Stimulated activated CD8-positive, alpha-beta memory T cell treated with anti-CD3 and anti-CD28 coated beads, Interleukin-7, amount 100 ng/mL, for 1 hour (primary cell): ENCODE results near the gene PHACTR3.

Experiments
- DNase-seq, 2 donors: peaks; one replicate each; pipeline ENCODE4 v3.0.0-alpha.2; 2020; ENCODE audit warnings: low read depth in 2 of 2

Gene PHACTR3

DNA sequence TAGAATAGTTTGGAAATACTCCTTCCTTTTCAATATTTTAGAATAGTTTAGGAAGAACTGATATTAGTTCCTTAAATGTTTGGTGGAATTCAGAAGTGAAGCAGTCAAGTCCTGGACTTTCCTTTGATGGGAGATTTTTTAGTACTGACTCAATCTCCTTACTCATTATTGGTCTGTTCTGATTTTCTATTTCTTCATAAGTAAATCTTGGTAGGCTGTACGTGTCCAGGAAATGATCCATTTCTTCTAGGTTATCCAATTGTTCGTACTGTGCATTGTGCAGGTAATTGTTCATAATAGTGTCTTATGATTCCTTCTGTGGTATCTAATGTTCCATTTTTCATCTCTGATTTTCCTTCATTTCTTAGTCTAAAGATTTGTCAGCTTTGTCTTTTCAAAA is 190.2 kb downstream of the PHACTR3 start:
- no peak for DNase-seq

DNA sequence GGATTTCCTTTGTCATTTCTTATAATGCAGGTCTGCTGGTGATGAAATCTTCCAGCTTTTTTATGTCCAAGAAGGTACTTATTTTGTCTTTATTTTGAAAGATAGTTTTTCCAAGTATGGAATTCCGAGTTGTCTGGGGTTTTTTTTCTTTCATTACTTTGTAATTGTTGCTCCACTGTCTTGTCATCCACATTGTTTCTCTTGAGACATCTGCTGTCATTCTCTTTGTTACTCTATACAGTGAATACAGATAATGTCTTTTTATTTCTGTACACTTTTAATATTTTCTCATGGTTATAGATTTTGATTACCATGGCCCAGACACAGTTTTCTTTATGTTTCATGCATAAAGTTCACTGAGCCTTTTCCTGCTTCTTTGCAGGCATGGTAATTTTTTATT is 196.0 kb downstream of the PHACTR3 start:
- no peak for DNase-seq

DNA sequence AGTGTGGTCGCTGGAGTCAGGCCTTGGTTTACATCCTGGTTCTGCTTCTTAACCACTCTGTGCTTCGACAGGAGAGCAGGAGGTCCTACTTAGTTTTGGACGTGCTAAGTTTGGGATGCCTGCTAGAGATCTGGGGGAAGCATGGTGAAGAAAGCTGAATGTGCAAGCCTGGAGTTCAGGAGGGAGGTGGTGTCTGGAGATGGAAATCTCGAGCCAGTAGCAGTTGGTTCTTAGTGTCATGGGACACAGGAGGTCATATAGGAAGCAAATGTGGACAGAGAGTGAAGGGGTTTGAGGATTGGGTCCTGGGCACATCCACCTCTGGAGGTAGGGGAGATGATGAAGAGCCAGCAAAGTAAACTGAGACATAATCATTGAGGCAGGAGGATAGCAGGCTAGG is 197.7 kb downstream of the PHACTR3 start:
- DNase-seq, result no peak

DNA sequence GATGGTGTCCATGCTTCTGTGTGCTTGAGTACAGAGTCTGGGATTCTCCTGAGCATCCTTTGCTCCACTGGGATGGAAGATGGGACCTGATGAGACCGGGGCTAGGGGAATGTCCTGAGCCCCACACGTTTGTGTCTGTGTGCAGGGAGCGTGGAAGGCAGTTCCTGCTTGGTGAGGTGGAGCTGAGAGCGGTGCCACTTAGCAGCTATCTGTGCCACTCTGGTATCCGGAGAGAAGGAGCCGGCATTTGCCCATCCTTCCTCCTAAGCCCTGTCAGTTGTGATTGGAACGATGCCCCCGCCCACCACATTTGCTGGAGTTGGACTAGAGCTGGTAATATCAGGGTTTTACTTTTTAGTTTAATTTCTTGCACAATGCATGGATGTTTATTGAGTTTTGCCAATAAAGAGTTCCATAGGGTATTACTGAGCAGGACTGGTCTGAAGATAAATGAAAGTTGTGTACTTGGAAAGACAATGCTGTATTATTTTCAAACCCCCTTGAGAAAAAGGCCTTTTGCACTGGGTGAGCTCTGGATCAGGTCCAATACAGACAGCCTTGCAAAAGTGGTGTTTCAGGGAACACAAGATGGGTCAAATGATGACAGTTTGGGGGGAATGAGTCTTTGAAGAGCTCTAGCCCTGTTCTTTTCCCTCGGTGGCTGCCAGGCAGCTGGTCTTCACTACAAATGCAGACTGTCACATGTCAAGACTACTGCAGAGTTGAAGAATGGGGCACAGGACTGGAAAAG is 198.3 kb downstream of the PHACTR3 start:
- no peak for DNase-seq

DNA sequence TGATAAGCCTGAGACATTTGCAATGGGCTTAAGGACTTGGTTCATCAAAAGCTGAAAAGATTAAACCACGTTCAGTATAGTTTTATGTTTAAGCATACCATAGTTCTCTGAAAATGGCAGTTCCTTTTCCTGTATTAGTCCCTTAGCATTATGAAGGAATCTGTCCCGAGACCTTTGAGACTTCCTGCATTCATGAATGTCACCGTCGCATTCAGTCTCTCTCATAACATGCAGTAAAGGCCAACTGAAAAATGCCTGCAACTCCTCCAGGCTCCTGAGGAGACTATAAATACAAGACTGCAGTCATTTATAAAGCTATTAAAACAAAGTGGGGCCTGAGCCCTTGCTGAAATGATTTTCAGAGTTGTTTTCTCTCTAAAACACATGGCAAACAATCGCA is 200.0 kb downstream of the PHACTR3 start:
- DNase-seq, result no peak

DNA sequence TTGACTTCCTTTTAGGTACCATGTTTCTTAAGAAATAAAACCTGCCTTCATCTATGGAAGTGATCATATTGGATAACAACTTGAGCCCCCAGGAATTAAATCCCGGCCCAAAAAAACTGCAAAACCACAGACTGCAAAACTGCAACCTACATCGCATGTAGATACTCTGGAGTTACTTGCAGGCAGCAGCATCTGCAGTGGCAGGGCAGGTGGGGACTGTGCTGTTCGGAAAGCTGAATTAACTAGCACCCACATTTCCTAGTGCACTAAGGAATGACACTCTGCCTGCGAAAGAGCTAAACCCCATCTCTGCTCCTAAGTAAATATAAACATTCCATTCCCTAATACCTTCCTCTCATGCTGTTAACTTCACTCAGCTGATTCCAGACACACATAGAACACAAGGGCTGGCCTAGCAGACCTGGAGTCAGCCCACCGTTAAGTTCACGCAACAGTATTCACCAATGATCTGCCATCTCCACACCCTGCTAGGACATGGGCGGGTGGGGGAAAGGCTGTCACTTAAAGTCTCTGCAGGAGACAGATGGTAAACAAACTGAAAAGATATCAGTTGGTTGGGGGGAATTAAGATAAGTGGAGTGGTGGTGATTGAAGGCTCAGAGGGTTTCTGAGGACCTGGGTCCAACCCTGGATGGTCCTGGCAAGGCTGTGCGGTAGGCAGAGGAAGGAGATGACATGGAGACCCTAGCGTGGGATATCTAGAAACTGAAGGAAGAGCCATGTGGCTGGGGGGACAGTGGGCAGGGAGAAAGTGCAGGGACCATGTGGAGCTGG is 200.7 kb downstream of the PHACTR3 start:
- DNase-seq, result no peak

DNA sequence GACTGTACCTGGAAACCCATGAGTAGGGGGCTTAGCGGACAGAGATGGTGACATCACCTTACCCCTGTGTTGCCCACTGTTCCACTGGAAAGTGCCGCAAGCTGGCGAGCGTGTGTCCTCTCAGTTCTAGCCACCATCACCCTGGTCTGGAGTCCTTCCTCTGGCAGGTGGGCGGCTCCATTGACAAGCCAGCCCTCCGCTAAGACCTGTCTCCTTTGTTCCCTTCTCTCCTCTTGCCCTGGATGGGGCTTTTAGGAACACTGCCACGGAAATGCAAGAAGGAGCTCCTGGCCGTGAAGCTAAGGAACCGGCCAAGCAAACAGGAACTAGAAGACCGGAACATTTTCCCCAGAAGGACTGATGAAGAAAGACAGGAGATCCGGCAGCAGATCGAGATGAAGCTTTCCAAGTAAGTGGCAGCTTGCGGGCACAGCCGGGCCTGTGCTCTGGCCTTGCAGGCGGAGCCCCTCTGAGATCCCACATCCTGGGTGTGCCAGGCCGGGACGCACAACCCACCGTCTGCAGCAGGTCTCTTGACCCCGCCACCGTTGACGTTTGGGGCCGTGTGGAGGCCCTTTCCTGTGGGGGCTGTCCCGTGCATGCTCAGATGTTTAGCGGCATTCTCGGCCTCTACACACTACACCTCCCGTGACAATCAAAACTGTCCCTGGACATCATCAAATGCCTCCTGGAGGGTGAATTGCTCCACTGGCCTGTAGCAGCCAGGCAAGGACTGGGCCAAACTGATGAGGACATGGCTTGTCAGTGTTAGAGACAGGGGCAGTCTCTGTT is 201.6 kb downstream of the PHACTR3 start:
- no peak for DNase-seq

DNA sequence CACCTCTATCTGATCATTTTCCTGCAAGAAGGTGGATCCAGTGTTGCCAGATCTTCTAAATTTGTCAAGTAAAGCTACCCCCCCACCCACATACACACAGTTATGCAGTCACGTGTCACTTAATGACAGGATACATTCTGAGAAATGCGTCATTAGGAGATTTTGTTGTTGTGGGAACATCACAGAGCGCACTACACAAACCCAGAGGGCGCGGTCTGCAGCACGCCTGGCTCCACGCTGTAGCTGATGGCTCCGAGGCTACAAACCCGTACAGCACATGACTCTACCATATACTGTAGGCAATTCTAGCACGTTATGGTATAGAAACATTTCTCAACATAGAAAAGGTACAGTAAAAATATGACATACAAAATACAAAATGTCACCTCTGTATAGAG is 202.2 kb downstream of the PHACTR3 start:
- DNase-seq, result no peak

DNA sequence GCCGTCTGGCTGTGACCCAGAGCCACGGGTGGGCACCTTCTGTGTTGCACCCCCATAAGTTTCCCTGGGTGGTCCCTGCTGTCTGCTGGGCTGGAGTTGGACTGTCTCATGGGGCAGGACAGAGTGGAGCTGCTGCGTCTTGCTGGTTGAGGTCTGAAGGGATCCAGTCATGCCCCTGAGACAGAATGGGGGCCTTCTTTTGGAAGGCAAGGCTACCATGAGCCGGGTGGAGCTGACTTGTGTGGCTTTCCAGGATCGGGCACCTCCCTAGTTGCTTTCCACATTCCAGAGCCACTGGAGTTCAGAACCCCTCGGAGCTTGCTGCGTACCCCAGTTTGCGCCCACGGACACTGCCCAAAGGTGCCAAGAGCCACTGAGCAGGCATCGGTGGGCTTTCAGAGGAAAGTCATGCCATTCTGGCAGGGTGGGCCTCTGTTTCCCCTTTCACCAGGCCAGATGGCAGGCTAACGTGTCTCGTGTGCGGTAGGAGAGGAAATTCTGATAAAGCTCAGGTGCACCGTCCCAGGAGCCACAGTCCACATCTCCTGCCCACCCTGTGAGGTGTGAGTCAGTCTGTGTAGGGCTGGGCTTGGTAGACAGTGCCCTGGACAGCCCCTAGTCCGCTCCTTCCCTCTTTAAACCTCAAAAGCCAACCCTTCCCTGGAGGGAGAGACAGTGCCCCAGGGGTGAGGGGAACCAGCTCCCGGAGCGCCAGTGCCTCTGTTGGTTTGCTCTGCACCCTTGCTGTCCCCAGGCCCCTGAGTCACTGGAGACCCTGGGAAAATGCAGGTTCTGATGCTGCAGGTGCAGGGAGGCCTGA is 203.8 kb downstream of the PHACTR3 start:
- DNase-seq, result no peak

DNA sequence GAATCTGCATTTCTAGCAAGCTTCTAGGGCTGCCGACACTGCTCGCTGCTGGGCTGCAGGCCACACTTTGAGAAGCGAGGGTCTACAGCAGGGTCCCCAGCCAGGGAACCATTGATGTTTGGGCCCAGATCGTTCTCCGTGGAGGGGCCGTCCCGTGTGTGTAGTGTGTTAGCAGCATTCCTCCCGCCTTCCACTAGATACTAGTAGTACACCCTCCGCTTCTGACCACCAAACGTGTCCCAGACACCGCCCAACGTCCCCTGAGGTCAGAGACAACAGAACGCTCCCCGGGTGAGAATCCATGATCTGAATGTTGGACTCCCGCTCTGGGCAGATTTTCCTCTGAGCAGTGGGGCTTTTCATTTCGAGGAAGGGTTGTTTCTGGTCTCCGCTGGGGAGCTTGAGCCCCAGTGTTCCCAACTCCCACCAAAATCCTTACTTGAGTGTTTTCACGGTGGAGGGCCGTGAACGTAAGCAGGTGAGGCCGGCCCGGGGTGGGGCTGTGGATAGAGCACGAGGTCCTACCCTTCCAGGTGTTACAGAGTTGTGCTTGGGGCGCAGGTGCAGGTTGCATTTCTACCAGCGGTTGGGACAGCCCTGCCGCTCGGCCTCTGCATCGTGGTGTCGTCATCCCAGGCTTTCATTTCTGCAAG is 204.5 kb downstream of the PHACTR3 start:
- no peak for DNase-seq

DNA sequence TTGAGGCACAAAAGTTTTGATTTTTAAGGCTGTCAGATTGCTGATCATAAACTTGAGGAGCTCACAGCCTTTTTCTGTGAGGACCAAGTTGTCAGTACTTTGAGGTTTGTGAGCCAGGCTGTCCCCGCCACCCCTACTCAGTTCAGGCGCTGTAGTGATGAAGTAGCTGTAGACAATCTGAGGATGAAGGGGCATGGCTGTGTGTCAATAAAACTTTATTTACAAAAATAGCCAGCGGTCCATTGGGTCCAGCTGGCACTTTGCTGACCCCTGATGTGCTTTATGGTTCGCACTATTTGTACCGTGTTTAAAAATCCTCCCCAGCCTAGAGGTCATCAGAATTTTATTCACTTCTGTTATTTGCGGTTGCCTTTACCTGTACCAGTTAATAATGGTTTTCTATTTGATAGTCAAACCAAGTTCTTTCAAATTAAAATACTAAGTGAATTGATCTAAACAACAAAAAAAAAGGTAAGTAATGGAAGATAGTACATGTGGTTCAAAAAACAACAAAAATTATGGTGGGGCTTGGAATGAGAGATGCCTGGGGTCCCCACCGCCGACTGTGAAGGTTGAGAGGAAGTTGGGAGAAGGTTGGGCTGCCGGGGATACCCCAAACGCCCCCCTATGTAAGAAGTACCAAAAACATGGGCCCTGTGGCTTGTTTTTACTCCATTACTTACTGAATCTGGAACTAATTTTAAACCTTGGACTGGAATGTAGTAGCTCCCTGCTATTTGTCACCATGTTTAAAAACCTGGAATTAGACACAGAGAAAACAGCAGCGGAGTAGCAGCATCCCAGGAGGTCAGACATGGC is 205.5 kb downstream of the PHACTR3 start:
- DNase-seq, result no peak

DNA sequence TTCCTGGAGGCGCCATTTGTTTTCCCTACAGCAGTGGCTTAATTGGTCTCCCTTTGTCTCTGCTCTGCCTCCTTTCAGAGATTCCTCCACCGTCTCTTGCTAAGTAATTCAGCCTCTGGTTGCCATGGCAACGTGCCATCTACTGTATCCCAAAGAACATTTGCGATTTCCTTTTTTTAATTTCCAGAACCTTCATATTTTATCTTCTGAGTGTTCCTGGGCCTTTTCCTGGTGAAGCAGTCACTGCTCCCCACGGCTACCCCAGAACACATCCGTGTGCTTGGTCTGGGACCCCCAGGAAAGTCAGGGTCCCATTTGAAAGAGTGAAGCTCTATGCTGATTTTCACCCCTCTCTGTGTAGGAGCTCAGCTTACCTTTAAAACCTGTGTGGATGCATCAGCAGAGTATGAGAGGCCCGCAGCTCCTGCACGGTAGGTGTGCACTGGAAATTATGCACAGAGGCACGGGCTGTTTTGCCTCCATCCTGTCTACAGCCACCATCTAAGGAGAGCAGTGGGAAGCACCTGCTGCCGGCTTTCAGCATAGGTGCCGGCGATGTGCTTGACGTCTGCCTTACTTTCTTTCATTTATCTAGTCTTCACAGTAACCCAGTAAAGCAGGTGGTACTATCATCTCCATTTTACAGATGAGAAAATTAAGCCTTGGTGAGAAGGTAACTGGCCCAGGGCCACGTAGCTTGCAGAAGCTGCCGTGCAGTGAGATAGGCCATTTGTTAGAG is 206.3 kb downstream of the PHACTR3 start:
- no peak for DNase-seq

DNA sequence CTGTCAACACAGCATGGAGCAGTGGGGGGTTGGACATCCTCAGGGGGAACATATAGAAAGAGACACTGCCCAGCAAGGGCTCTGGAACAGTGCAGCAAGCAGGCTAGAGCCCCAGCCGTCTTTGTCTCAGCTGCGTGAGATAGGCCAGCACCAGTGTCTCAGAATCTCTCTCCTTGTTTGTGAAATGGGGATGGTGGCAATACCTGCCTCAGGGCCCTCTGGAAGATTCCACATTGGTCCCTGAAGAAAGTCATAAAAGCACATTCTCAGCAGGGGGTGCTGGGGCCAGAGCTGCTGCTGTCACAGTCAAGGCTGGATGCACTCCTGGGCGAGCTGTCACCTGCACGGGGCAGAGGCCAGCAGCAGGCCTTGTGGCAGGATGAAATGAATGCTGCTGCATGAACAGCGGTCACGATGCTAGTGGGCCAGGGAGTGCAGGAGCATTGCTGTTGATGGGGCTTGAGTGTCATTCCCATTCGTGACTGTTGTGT is 207.4 kb downstream of the PHACTR3 start:
- DNase-seq, result no peak

DNA sequence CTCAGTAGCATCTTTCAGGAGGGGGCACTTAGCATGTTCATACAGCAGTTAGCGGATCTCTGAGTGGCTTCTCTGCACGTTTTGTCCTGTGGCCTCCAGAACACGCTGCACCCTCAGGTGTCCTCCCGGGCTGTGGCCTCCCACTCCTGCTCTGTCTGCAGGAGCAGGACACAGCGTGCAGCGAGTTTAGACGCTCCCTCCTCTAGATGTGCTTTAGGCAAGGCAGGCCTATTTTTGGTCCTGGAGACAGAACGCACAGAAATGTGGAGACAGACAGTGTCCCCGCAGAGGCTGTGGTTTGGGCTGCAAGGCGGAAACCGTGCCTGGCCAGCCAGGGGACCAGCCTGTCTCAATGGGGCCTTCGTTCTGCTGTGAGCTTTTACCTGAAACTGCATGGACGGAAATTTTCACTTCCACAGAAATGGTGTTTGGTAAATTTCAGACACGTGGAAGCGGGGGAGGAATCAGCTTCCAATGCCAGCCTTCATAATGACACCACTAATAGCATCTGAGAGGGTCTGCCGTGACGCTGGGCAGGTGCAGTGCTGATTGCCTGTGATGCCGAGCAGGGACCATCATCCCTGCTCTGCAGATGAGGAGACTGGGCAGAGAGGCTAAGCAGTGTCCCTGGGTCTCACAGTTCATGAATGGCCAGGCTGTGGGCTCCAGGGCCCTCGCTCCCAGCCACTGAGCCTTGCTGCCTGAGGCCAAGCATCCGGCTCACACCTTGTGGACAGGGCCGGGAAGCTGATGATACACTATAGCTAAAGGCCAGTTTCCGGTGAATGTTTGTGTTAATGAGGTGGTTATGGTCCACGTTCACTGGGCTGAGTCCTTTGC is 208.2 kb downstream of the PHACTR3 start:
- DNase-seq, result no peak

DNA sequence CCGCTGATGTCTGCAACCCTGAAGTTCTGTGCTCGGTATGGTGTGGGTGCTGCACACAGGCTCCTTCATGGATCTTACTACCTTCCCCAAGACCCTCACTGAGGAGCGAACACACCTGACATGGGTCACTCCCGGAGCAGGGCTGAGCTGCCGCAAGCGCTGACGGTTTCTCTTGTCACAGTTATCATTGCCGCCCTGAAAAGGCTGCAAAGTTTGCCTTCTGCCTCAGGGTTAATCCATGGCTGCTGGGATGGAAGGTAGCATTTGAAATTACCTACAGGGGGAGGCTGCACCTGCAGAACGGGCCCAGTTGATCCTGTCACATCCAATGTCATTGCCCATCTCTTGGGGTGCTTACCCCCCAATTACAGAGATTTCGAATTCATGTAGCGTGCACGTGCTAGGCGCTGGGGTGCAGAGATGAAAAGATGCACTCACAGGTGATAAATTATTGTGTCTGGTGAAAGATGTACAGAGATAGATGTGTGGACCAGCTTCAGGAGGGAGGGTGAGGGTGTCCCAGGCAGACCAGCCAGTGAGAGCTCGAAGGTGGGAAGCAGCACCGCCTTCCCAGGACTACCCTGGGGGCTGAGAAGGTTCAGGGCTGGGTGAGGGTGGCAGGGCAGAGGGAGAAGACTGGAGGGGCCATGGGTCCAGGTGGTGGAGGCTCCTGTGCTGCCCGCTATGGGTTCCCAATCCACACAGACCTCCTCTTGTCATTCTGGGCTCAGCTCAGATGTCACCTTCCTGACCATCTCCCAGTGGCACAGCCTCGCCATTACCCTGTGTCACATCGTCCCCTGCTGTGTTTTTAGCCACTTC is 209.0 kb downstream of the PHACTR3 start:
- no peak for DNase-seq

DNA sequence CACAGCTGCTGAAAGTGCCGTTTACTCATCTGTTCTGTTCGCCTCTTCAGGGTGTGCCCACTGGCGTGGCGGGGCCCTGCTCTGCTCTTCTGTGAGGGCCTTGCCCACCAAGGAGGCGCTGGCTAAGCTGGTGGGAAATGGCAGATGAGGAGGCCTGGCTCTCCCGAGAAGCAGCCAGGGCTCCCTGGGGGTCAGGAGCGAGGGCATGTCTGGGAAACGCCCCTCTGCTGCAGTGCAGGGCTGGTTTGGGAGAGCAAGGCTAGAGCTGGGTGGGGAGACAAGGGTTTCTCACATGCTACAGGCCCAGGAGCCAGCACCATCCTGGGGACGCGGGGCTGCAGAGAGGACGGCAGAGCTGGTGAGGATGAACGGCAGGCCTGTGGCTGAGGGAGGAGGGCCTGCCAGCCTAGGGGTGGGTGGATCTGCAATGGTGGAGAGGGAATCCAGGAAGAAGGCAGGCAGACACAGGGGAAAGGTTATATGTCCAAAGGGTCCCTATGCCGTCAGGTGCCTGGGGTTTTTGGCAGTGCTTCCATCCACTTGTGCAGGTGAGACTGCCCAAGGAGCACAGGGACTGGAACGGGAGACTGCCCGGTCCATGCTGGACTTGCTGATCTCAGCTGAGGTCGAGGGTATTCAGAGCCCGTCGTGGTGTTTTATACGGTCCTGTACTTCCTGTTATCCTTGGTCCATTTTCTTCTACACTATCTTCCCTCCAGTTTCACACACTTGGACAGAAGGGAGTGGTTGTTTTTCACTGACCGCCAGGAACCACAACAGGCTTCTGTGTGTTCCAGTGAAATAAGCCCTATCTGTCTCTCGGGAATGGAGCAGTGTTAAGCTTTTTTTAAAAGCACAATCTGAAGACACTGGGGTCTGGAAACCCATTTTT is 209.9 kb downstream of the PHACTR3 start:
- no peak for DNase-seq
